ENCODE data around the gene SLC22A6.

SLC22A6 gene

DNA sequence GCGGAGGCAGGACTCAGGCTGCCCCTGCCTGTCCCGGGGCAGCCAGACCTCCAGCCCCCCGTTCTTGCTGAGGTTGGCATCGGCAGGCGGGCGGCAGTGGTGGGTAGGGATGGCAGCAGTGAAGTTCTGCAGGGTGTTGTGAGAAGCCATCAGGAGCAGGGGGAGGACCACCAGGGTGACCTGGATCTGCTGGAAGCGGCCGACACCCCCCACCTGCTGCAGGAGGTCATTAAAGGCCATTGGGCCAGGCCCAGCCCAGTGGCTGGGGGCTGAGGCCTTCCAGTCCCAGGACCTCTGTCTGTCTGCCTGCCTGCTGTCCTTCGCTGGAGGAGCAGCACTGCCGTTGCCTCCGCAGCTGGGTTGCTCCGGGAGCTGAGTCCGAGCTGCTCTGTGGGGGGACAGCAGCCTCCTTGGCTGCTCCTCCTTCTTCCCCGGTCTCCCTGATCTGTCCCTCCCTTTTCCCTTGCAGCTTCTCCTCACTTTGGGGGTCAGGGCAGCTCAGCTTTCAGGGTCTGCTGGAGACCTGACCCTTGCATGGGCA is at the start of gene SLC22A6:
Gene SLC22A6 (minus strand): TSS at position 517 of the 541 bp plus-strand sequence. CDS start 277 bp downstream, at position 240.
- no peak for DNase-seq

DNA sequence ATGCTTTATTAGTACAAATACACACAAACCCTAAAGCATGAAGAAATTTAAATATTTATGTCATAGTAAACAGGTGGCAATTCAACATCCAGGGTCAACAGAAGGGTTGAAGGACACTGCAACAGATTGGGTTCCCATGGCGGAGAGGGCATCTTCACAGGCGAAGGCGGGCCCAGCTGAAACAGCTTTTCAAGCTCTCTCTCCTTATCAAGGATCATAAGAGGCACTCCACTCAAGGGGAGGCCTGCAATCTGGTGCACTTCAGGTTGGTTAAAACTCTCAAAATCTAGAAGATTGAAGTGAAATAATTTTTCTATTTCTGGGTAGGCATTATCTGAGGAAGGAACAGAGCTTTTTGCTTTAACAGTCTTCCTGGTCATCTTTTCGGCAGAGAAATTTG is 47.7 kb upstream of the SLC22A6 start:
- DNase-seq, result no peak

- no peak for DNase-seq
Observed at GRCh38 chr11:63023841-63024648, 39.3 kb upstream of the SLC22A6 start.

DNA sequence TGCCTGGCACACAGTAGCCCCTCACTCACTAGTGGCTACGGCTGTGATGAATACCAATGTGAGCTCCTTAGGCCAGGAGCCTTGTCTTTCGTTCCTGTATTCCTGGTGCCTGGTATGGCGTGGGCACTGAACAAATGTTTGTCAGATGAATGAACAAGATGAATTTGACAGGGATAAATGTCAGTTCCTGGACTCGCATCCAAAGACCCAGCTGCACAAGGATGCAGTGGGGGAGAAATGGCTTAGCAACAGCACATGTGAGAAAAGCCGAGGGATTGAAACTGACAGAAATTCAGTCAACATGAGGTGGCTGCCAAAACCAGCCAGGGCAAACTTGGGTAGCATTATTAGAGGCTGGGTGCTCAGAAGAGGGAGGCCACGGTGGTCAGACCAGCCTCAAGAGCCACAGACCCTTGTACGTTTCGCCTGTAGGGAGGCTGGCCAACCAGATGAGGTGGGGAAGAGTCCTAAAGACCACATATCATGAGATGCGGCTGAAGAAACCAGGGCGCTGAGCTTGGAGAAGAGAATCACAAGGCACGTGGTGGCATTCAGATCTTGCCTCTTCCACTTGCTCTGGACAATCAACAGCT is 38.6 kb upstream of the SLC22A6 start:
- no peak for DNase-seq

DNA sequence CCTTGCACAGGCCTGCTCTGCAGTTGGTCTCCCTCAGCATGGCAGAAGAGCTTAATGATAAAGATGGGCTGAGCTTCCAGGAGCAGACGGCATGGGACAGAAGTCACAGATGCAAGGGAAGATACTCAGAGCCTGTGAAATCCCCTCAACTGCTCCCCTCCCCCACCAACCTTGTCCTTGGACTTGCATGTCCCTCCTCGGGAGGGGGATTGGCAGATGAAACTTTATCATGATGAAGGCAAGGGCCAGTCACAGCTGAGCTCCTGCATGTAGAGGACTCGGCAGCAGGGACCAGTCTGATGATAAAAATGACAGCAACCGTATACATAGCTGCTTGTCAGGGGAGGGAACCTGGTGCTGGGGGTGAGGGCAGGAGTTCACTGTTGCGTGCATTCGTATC is 37.7 kb upstream of the SLC22A6 start:
- DNase-seq, result no peak

DNA sequence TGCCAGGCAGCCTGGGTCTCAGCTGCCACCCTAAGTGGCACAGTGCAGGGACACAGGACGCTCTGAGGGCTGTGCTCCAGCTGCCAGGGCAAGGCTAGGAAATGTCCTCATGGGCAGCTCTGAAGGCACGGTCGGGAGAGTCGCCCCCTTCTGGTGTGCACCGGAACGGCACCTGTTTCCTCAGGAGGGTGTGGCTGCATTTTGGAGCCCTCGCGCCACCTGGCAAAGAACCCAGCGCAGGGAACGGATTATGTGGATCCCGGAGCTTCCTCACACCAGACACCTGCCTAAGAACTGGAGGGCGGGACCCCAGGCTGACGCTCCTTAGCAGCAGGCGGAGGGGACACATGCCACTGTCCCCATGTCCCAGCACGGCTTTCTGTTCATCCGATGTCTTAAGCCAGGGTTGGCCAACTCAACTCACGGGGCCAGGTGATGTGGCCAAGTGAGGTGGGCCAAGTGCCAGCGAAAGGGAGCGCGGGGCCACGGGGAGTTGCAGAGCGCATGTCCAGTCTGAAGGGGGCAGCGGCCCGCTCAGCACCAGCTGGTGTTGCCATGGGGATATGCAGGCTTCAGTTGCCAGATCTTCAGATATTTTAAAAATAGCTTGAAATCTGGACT is 36.0 kb upstream of the SLC22A6 start:
- no peak for DNase-seq

GRCh38 chr11:63019506-63019905 is 34.7 kb upstream of the SLC22A6 start:
- no peak for DNase-seq

- DNase-seq, result no peak
Observed at GRCh38 chr11:63017306-63017974, 32.7 kb upstream of the SLC22A6 start.

GRCh38 chr11:63015521-63016215 is 30.9 kb upstream of the SLC22A6 start, which contains the start of gene SLC22A8:
Gene SLC22A8 (minus strand): TSS chr11:63015841. CDS start chr11:63014958, 883 bp downstream.
- DNase-seq, result no peak

GRCh38 chr11:63014408-63015055 is 29.8 kb upstream of the SLC22A6 start:
- DNase-seq, result no peak

DNA sequence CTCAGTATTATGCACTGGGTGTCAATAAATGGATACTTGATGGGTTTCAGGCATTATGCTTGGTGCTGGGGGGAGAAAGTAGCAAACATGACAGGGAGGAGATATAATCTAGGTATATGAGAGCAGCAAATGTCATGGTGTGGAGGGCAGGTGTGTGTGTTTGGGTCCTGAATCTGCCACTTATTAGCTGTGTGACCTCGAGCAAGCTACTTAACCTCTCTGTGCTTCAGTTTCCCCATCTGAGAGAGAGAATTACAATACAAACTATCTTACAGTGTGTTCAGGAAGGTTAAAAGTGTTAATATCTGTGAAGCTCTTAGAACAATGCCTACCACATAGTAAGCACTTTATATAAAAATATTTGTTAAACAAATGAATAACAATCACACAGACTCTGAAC is 28.1 kb upstream of the SLC22A6 start:
- DNase-seq, result no peak

DNA sequence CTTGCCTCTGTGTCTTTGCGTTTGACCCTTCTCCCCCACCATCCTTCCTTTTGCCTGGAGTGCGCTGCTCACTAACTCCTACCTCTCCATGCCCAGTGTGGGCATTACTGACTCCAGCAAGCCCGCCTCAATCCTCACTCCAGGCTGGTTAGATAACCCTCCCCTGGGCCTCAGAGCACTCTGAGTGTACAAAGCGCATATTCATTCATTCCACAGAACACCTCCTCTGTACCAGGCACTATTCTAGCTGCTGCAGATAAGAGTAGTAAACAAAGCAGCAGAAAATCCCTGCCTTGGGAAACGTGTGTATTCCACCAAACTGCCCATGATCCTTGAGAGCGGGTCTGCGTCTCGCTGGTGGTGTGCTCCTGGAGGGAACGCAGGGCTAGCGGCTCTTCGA is 27.7 kb upstream of the SLC22A6 start:
- DNase-seq, result no peak

DNA sequence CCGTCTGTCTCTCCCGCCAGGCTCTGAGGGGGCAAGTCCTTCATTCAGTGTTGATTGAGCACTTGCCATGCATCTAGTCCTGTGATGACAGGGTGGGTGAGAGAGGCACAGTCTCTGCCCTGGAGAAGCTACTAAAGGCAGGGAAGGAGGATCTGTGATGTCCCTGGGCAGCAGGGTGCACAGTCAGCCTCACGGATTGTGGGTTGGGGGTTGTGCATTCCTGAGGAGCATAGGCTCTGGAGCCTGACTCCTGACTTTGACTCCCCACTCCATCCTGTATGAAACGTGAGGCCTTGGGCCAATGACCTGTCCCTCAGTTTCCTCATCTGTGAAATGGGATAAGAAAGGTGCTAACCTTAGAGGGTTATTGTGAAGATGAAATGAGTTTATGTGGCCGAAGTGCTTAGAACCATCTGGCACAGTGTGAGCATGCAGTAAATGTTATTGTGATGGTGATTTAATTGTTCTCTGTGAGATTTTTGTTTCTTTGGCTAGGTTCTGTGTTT is 26.2 kb upstream of the SLC22A6 start:
- DNase-seq, result no peak

- DNase-seq, result no peak
Observed at GRCh38 chr11:63007920-63008319, 23.2 kb upstream of the SLC22A6 start.

DNA sequence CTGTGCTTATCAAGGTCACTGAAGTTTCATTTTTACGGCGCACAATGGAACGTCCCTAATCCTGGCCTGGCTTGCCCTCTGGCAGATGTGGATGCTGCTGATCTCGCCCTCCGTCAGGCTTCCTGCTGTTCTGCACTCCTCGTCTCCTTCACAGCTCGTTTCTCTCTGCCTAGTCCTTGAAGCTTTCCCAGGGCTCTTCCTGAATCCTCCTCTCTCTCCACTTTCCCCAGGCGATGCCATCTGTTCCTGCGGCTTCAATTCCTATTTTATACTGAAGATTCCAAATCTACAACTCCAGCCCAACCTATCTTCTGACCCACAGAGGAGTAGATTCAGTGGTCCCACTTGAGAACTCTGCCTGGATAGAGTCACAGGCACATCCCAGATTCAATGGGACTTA is 16.7 kb upstream of the SLC22A6 start:
- DNase-seq, result no peak

DNA sequence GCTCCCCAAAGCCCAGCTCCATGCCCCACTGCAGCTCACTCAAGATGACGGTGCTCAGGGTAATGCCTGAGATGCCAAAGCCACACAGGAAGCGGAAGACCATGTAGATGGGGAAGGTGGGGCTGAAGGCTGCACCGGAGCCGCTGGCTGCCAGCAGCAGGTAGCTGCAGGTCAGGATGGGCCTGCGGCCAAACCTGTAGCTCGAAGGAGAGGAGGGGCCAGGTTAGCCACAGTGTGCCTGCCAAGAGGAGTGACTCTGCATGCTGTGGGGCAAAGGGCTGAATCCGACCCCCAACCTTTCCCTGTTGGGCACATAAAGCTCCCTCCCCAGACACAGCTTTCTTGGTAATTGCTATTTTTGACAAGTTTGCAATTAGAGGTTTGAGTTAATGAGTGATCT is 14.9 kb upstream of the SLC22A6 start:
- DNase-seq, result no peak

GRCh38 chr11:62999156-62999555 is 14.4 kb upstream of the SLC22A6 start:
- no peak for DNase-seq

DNA sequence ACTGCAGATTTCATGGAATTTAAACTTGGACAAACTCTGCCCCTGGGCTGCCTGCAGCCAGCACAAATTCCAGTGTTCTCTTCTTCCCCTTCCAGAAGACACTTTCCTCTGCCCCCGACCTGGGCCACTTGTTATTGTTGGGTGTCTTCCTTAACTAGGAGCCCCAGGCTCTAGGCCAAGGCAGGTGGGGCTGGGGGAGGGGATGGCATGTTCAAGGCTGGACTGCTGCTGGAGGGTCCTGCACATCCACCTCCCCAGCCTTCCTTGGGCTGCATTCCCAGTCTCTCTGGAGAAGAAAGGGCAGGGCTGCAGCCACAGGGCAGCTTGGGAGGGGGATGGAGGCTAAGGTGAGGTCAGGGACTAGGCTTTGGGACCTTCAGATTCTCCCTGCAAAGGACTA is 11.5 kb upstream of the SLC22A6 start:
- no peak for DNase-seq

- DNase-seq, result no peak
Observed at GRCh38 chr11:62994775-62995174, 10.0 kb upstream of the SLC22A6 start.

DNA sequence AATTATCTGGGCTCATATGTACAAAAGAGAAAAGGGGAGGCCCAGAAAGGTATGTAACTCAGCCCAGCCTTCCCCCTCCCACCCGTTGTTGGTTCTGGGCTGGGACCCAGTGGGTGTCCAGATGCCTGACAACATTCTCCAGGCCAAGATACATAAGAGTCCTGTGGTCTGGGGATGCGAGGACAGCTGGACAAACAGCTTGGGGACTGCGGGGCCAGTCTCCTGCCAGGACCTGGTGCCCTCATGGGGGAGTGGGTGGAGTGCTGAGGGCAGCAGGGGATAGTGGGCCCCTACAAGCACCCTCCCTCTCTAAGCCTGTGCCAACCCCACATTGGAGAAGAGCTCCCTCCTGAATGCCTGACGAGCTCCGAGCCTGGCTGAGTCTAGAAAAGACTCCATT is 3.5 kb upstream of the SLC22A6 start:
- DNase-seq, result no peak

DNA sequence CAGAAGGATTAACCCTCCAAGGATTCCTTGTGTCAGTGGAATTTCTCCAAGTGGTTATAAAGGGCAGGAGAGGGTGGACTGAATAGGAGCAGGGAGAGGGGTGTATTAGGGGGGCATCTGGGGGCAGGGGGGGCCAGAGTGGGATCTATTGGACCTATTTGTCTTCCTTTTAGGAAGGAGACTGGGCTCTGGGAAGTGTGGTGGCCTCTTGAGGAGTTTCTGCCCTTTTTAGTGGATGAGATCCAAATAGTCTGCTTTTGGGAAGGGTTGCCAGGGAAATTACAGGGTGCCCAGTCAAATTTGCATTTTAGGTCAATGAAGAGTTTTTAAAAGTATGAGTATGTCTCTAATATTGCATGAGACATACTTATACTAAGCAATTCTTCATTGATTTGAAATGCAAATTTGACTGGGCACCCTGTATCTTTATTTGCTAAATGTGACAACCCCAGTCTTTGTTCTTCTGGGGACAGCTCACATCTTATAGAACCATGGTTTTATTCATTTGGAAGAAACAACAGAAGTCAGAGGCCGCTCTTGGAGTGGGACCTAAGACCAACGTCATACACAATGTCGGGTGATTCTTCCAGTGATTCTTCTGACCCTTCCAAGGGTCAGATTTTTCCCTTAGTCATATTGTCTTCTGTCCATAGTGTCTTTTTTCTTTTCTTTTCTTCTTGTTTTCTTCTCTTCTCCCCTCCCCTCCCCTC is 429 bp upstream of the SLC22A6 start:
- no peak for DNase-seq
